GM04503 (cell line): Measurements from ENCODE around the gene TMEM164.
"Not testable (repeated sequence)": the region's sequence is repeated elsewhere in the genome, so short reads cannot be mapped to it uniquely, and the experiment has no call there.

Source experiments
- DNase-seq: peaks from one replicate; pipeline ENCODE4 v3.0.0-alpha.2; 2012; ENCODE audit warnings: low read depth

Gene TMEM164

GRCh38 chrX:110002300-110003166, at the start of gene TMEM164:
Gene TMEM164 (plus strand): TSS chrX:110003114. CDS start chrX:110003775, 661 bp downstream.
- DNase-seq, result no peak

GRCh38 chrX:109954333-109954732, 48.6 kb upstream of the TMEM164 start:
- DNase-seq, result no peak

- no peak for DNase-seq
Measured at GRCh38 chrX:109954955-109955354, 48.0 kb upstream of the TMEM164 start.

- no peak for DNase-seq
Measured at GRCh38 chrX:109958266-109958665, 44.6 kb upstream of the TMEM164 start.

GRCh38 chrX:109959356-109959871, 43.5 kb upstream of the TMEM164 start:
- no peak for DNase-seq

GRCh38 chrX:109964390-109964789, 38.5 kb upstream of the TMEM164 start:
- DNase-seq, result no peak

- no peak for DNase-seq
Measured at GRCh38 chrX:109966246-109966645, 36.7 kb upstream of the TMEM164 start.

GRCh38 chrX:109967156-109967555, 35.8 kb upstream of the TMEM164 start:
- no peak for DNase-seq

GRCh38 chrX:109970841-109971240, 32.1 kb upstream of the TMEM164 start:
- DNase-seq, result not testable (repeated sequence)

GRCh38 chrX:109974906-109975655, 27.8 kb upstream of the TMEM164 start:
- DNase-seq, result no peak

- not testable (repeated sequence) for DNase-seq
Measured at GRCh38 chrX:109985210-109985609, 17.7 kb upstream of the TMEM164 start.

GRCh38 chrX:109987884-109988283, 15.0 kb upstream of the TMEM164 start:
- no peak for DNase-seq

GRCh38 chrX:109990582-109991276, 12.2 kb upstream of the TMEM164 start:
- no peak for DNase-seq

- no peak for DNase-seq
Measured at GRCh38 chrX:109992203-109992602, 10.7 kb upstream of the TMEM164 start.

- no peak for DNase-seq
Measured at GRCh38 chrX:109995155-109995554, 7.8 kb upstream of the TMEM164 start.

GRCh38 chrX:109997786-109998452, 5.0 kb upstream of the TMEM164 start:
- DNase-seq, result no peak

- DNase-seq, result no peak
Measured at GRCh38 chrX:110000000-110000399, 2.9 kb upstream of the TMEM164 start.

- DNase-seq, result no peak
Measured at GRCh38 chrX:110000847-110001713, 1.8 kb upstream of the TMEM164 start.

- DNase-seq, result no peak
Measured at GRCh38 chrX:110001740-110002299, 1.1 kb upstream of the TMEM164 start.
